Neuronal stem cell (in vitro differentiated cells): ENCODE results near the gene AFG1L.
A peak's percentile ranks its signal among the peaks of the same experiment; 100 is the strongest.

Experiments
- DNase-seq: peaks from one replicate; pipeline ENCODE4 v3.0.0-alpha.2; 2013; ENCODE audit warnings: low spot score
- H2AFZ ChIP-seq: one replicate; pipeline ENCODE4 v1.6.1; 2013; ENCODE audit warnings: mild to moderate bottlenecking, low read length, inconsistent platforms
- H2AK5ac ChIP-seq: 2 replicates; pipeline ENCODE4 v1.6.1; 2013; ENCODE audit warnings: low read depth, mild to moderate bottlenecking, inconsistent platforms, low read length, moderate library complexity, mixed read lengths
- H2BK120ac ChIP-seq: 2 replicates; pipeline ENCODE4 v1.6.1; 2013; ENCODE audit warnings: low read depth, mild to moderate bottlenecking, inconsistent platforms, low read length, moderate library complexity, mixed read lengths
- H2BK12ac ChIP-seq: one replicate; pipeline ENCODE4 v1.6.1; 2013; ENCODE audit warnings: low read length, inconsistent platforms
- H2BK15ac ChIP-seq: 2 replicates; pipeline ENCODE4 v1.6.1; 2013; ENCODE audit warnings: mild to moderate bottlenecking, low read length, inconsistent platforms, mixed read lengths
- H2BK5ac ChIP-seq: one replicate; pipeline ENCODE4 v1.6.1; 2013; ENCODE audit warnings: inconsistent platforms, mild to moderate bottlenecking, low read length, moderate library complexity
- H3K14ac ChIP-seq: one replicate; pipeline ENCODE4 v1.6.1; 2013; ENCODE audit warnings: low read length, inconsistent platforms
- H3K18ac ChIP-seq: 2 replicates; pipeline ENCODE4 v1.6.1; 2013; ENCODE audit warnings: low read length, inconsistent platforms
- H3K23ac ChIP-seq: 2 replicates; pipeline ENCODE4 v1.6.1; 2013; ENCODE audit warnings: low read depth, mild to moderate bottlenecking, mixed read lengths, low read length, inconsistent platforms; ENCODE audit not compliant: poor library complexity
- H3K27ac ChIP-seq: replicated peaks from 3 replicates; pipeline ENCODE4 v1.5.1; 2013; ENCODE audit warnings: low read length, inconsistent platforms
- H3K27me3 ChIP-seq, 3 experiments: 2 replicates each; pipeline ENCODE4 v1.6.1; 2013; ENCODE audit warnings: low read length in 3 of 3, mild to moderate bottlenecking in 2 of 3, inconsistent platforms in 1 of 3, low read depth in 1 of 3, mixed read lengths in 1 of 3, moderate library complexity in 1 of 3; ENCODE audit not compliant: control insufficient read depth in 3 of 3, insufficient read depth in 3 of 3
- H3K36me3 ChIP-seq, 2 donors: replicated peaks in 1 of 2; 2 replicates each; pipeline ENCODE4 v1.6.1; 2013; ENCODE audit warnings: low read length in 2 of 2; ENCODE audit not compliant: control insufficient read depth in 2 of 2, insufficient read depth in 2 of 2
- H3K4ac ChIP-seq: 2 replicates; pipeline ENCODE4 v1.6.1; 2013; ENCODE audit warnings: inconsistent platforms, mild to moderate bottlenecking, low read length, moderate library complexity
- H3K4me1 ChIP-seq, 2 donors: 1 replicate in 1 of 2; 2 replicates in 1 of 2; pipeline ENCODE4 v1.6.1; 2013; ENCODE audit warnings: low read length in 2 of 2, low read depth in 1 of 2; ENCODE audit not compliant: control insufficient read depth in 2 of 2, insufficient read depth in 1 of 2
- H3K4me2 ChIP-seq: one replicate; pipeline ENCODE4 v1.6.1; 2013; ENCODE audit warnings: mild to moderate bottlenecking, low read length, inconsistent platforms; ENCODE audit not compliant: insufficient read depth, poor library complexity, severe bottlenecking
- H3K4me3 ChIP-seq, 2 donors: 2 replicates each; pipeline ENCODE4 v1.5.1; 2013; ENCODE audit warnings: low read length in 2 of 2, mild to moderate bottlenecking in 2 of 2, inconsistent platforms in 1 of 2, moderate library complexity in 1 of 2
- H3K79me1 ChIP-seq: one replicate; pipeline ENCODE4 v1.6.1; 2013; ENCODE audit warnings: low read depth, mild to moderate bottlenecking, inconsistent platforms, low read length, moderate library complexity
- H3K9ac ChIP-seq: one replicate; pipeline ENCODE4 v1.6.1; 2013; ENCODE audit warnings: mild to moderate bottlenecking, low read depth, low read length, inconsistent platforms; ENCODE audit not compliant: poor library complexity
- H3K9me3 ChIP-seq, 2 donors: replicated peaks in 1 of 2; 2 replicates each; pipeline versions ENCODE3 to v1.6.1; 2013; ENCODE audit warnings: low read length in 2 of 2, mild to moderate bottlenecking in 2 of 2, inconsistent platforms in 1 of 2, low read depth in 1 of 2, mixed read lengths in 1 of 2, moderate library complexity in 1 of 2; ENCODE audit not compliant: control insufficient read depth in 2 of 2, insufficient read depth in 1 of 2
- H4K8ac ChIP-seq: one replicate; pipeline ENCODE4 v1.6.1; 2013; ENCODE audit warnings: low read depth, mild to moderate bottlenecking, inconsistent platforms, low read length, moderate library complexity
- H4K91ac ChIP-seq: one replicate; pipeline ENCODE4 v1.6.1; 2013; ENCODE audit warnings: low read length, low read depth, mild to moderate bottlenecking, inconsistent platforms; ENCODE audit not compliant: poor library complexity
- WGBS, 2 donors: extraction: QIAGEN DNeasy Blood & Tissue Kit; methylation state at CpG; one replicate each; pipeline ENCODE4 v1.1.7; 2013; ENCODE audit warnings: missing lambda C conversion rate in 2 of 2, mixed read lengths in 1 of 2; ENCODE audit not compliant: insufficient read length in 2 of 2, insufficient replicate concordance in 1 of 2; ENCODE audit errors: extremely low coverage in 2 of 2; 5-methylcytosine and 5-hydroxymethylcytosine counted together

The AFG1L gene

DNA sequence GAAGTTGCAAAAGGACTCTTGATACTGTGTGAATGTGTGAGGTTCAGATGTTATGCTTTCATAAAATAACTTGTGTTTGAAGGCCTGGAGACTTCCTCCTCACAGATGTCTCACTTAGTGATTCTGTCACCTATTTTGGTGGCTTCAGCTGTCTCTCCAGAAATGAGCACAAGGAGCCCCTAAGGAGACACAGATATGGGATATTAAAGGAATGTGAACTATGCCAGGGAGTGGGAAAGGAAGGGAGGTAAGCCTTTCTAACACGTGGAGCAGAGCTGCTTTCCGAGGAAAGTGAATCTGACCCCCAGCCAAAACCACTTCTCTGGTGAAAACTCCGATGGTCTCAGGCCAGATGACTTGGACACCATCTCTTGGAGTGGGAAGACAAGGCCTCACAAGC is 255.4 kb downstream of the AFG1L start:
- Histone ChIP-seq H2AFZ (no peak overlapping the region), H2AK5ac (no peak overlapping the region), H3K79me1 (no peaks in the 10 kb centered on the region), H3K9me3 (no peaks in the 10 kb centered on the region), H3K4ac (no peak overlapping the region), H3K36me3 (no peaks in the 10 kb centered on the region), H2BK12ac (no peak overlapping the region), H2BK15ac (no peak overlapping the region), H3K27ac (no peak overlapping the region), H4K8ac (no peak overlapping the region), H3K4me2 (no peak overlapping the region), H3K27me3 (no peaks in the 10 kb centered on the region), H2BK5ac (no peak overlapping the region), H3K18ac (no peak overlapping the region), H3K14ac (no peak overlapping the region), H3K4me1 (peaks cover 0 to 2% of the 10 kb centered on the region in 2 donors), H4K91ac (no peak overlapping the region), H2BK120ac (no peak overlapping the region), H3K23ac (no peak overlapping the region), H3K4me3 (no peak overlapping the region), H3K9ac (no peak overlapping the region)
- no peak for DNase-seq
- no CpG with 5 or more reads among the region's 3 CpGs for WGBS, 2 donors

DNA sequence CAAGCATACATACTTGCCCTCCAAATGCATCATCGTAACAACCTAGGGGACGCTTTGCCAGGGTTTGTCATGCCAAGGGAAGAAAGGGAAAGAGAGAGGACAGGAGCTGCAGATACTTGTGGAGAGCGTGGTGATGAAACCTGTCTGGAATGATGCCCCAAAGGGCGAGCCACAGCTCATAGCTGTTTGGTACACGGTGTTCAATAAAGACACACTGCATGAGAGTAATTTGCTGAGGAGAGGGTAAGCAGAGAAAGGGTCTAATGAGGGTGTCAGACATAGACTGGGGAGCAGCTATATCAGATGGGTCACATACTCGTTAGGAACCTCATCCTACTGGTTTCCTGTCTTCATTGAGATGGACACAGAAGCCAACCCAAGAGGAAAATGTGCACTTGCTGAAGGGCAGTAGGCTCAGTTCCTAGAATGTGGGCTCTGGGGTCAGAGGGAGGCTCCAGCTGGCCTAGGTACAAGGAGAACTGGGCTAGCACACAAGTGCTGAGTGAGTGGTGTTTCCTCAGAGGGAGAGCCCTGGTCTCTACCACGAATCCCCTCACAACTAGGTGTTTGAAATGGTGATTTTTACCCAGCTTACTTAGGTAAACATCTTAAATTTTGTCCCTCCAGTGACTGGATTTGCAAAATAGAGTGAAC is 260.7 kb downstream of the AFG1L start:
- H3K9me3 ChIP-seq, result no peaks in the 10 kb centered on the region
- H2AK5ac ChIP-seq, result no peak overlapping the region
- no peak overlapping the region for H3K9ac ChIP-seq
- H4K8ac ChIP-seq, result no peak overlapping the region
- H3K27ac ChIP-seq, result no peak overlapping the region
- no peaks in the 10 kb centered on the region for H3K79me1 ChIP-seq
- H2BK15ac ChIP-seq, result no peak overlapping the region
- H3K27me3 ChIP-seq, result no peaks in the 10 kb centered on the region
- no peak overlapping the region for H3K18ac ChIP-seq
- no peak overlapping the region for H2BK120ac ChIP-seq
- H4K91ac ChIP-seq, result no peak overlapping the region
- H3K4ac ChIP-seq, result no peak overlapping the region
- H3K36me3 ChIP-seq, result no peaks in the 10 kb centered on the region
- no peak overlapping the region for H3K14ac ChIP-seq
- DNase-seq, result no peak
- H2AFZ ChIP-seq, result no peak overlapping the region
- H2BK12ac ChIP-seq, result no peak overlapping the region
- peaks cover 0 to 11% of the 10 kb centered on the region in 2 donors for H3K4me1 ChIP-seq
- no peak overlapping the region for H3K4me3 ChIP-seq
- no peak overlapping the region for H3K4me2 ChIP-seq
- no CpG with 5 or more reads among the region's 7 CpGs for WGBS, 2 donors
- no peak overlapping the region for H3K23ac ChIP-seq
- H2BK5ac ChIP-seq, result no peak overlapping the region

DNA sequence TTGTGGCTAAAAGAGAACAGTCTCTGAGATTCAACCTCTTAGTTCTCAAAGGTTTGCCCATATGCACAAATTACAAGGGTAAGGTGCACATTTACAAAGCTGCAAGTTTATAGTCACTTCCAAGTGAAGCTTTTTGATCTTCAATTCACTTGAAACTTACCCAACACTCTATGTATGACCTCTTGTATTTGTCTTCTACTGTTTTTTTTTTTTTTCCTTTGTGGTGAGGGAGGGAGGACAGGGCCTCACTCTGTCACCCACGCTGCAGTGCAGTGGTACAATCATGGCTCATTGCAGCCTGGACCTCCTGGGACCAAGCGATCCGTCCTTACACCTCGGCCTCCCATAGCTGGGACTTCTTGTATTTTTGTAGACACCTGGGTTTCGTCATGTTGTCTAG is 261.4 kb downstream of the AFG1L start:
- no peak overlapping the region for H4K8ac ChIP-seq
- H2BK120ac ChIP-seq, result no peak overlapping the region
- peak overlapping the region; percentile 75 for H2BK15ac ChIP-seq
- H3K27ac ChIP-seq, result no peak overlapping the region
- peak overlapping the region; percentile 84 for H2BK12ac ChIP-seq
- H4K91ac ChIP-seq, result no peak overlapping the region
- H3K23ac ChIP-seq, result no peak overlapping the region
- no peak overlapping the region for H3K4me2 ChIP-seq
- H3K9me3 ChIP-seq, result no peaks in the 10 kb centered on the region
- WGBS, 2 donors, result no CpG with 5 or more reads among the region's 5 CpGs
- H3K14ac ChIP-seq, result no peak overlapping the region
- H2BK5ac ChIP-seq, result no peak overlapping the region
- H3K18ac ChIP-seq, result no peak overlapping the region
- no peaks in the 10 kb centered on the region for H3K79me1 ChIP-seq
- no peak overlapping the region for H3K4me3 ChIP-seq
- no peak overlapping the region for H2AFZ ChIP-seq
- H3K27me3 ChIP-seq, result no peaks in the 10 kb centered on the region
- H2AK5ac ChIP-seq, result peak overlapping the region; percentile 28
- no peak overlapping the region for H3K4ac ChIP-seq
- H3K9ac ChIP-seq, result no peak overlapping the region
- DNase-seq, result no peak
- no peaks in the 10 kb centered on the region for H3K36me3 ChIP-seq
- H3K4me1 ChIP-seq, result peaks cover 0 to 11% of the 10 kb centered on the region in 2 donors

DNA sequence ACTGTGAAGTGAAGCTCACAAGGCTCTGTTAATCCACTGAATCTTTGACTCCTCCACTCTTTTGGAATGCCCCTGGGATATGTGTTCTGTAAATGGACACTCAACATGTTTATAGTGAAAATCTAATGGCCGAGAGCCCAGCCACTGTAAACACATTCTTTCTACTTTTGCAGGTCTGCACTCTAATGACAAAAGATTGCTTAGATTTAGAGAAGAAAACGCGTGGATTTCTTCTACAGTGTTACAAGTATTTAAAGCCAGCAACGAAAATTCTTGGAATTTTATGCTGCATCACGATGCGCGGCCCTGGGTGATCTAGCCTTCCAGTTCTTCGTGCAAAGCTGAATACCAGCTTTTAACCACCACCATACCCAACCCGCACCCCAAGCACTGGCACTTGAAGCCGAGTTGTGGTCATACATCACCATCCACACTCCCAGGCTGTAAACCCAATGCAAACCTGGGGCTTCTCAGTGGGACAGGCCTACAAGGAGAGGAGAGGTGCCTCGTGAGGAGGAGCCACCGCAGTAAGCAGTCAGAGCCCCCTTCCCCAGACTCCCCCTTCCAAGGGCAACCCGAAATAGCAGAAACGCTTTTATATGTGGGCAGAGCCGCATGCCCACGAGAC is 262.1 kb downstream of the AFG1L start:
- H3K27ac ChIP-seq, result peak overlapping the region; percentile 80
- H4K91ac ChIP-seq, result peak overlapping the region; percentile 56
- peak overlapping the region; percentile 75 for H2BK15ac ChIP-seq
- no peak for DNase-seq
- H2AK5ac ChIP-seq, result no peak overlapping the region
- no peak overlapping the region for H2BK12ac ChIP-seq
- no peak overlapping the region for H3K23ac ChIP-seq
- H3K4ac ChIP-seq, result no peak overlapping the region
- H3K79me1 ChIP-seq, result peaks cover 3% of the 10 kb centered on the region
- H3K36me3 ChIP-seq, result peaks cover 0 to 5% of the 10 kb centered on the region in 2 donors
- peak overlapping the region; percentile 29 for H2BK5ac ChIP-seq
- H3K4me3 ChIP-seq, result peak overlapping the region; percentile 71 to 84
- H3K27me3 ChIP-seq, result peaks cover 0 to 5% (median 0%) of the 10 kb centered on the region in 3 experiments
- peak overlapping the region; percentile 56 for H4K8ac ChIP-seq
- peak overlapping the region; percentile 49 for H3K14ac ChIP-seq
- H2BK120ac ChIP-seq, result no peak overlapping the region
- peaks cover 0 to 5% of the 10 kb centered on the region in 2 donors for H3K9me3 ChIP-seq
- H2AFZ ChIP-seq, result peak overlapping the region; percentile 90
- peak overlapping the region; percentile 95 for H3K9ac ChIP-seq
- peak overlapping the region; percentile 77 for H3K4me2 ChIP-seq
- no CpG with 5 or more reads among the region's 16 CpGs for WGBS, 2 donors
- H3K4me1 ChIP-seq, result peaks cover 0 to 13% of the 10 kb centered on the region in 2 donors
- peak overlapping the region; percentile 94 for H3K18ac ChIP-seq
